Upper lobe of left lung (tissue), 4 donors: ENCODE measurements around the gene RIMBP2.

Experiments used
- CTCF ChIP-seq, 6 experiments: fragments of 450-650 bp in 4 of 6; fragments of 200-600 bp in 2 of 6; sonication (generic) in 2 of 6; IDR thresholded peaks; one replicate each; pipeline ENCODE4 v1.5.1; 2016 to 2019; ENCODE audit warnings: antibody characterized with exemption in 6 of 6
- EP300 ChIP-seq, 4 donors: sonication (generic); formaldehyde crosslinking; IDR thresholded peaks; one replicate each; pipeline ENCODE4 v1.5.1; 2017; ENCODE audit warnings: antibody characterized with exemption in 4 of 4, control low read depth in 2 of 4

- no peak for TF ChIP-seq CTCF (IDR thresholded peaks at IDR 0.05)
- no peak for TF ChIP-seq EP300 (IDR thresholded peaks at IDR 0.05)
Measured at GRCh38 chr12:130674676-130675075, 41.4 kb downstream of the RIMBP2 start.
